Stomach smooth muscle (tissue), 2 donors: ENCODE data around the gene RPL19.
A peak's percentile ranks its signal among the peaks of the same experiment; 100 is the strongest.
"Not testable (repeated sequence)": the region's sequence is repeated elsewhere in the genome, so short reads cannot be mapped to it uniquely, and the experiment has no call there.

Experiments used
- H3K27ac ChIP-seq: one replicate; pipeline ENCODE4 v1.7.0; 2013; ENCODE audit warnings: mild to moderate bottlenecking, low read length, inconsistent platforms
- H3K27me3 ChIP-seq, 2 donors: one replicate each; pipeline ENCODE4 v1.7.0; 2013; ENCODE audit warnings: low read length in 2 of 2; ENCODE audit not compliant: insufficient read depth in 2 of 2, control insufficient read depth in 1 of 2
- H3K36me3 ChIP-seq, 2 donors: one replicate each; pipeline ENCODE4 v1.7.0; 2013; ENCODE audit warnings: low read length in 2 of 2; ENCODE audit not compliant: control insufficient read depth in 2 of 2, insufficient read depth in 2 of 2
- H3K4me1 ChIP-seq: one replicate; pipeline ENCODE4 v1.7.0; 2013; ENCODE audit warnings: low read length; ENCODE audit not compliant: control insufficient read depth, insufficient read depth
- H3K4me3 ChIP-seq, 2 donors: one replicate each; pipeline ENCODE4 v1.7.0; 2013; ENCODE audit warnings: low read length in 2 of 2
- H3K9ac ChIP-seq, 2 donors: one replicate each; pipeline ENCODE4 v1.7.0; 2013; ENCODE audit warnings: low read length in 2 of 2, mild to moderate bottlenecking in 1 of 2
- H3K9me3 ChIP-seq, 2 donors: one replicate each; pipeline ENCODE4 v1.7.0; 2013; ENCODE audit warnings: low read length in 2 of 2; ENCODE audit not compliant: control insufficient read depth in 2 of 2
- donor health status: healthy.
- donor health status: Pancreatic carcinoma.

The RPL19 gene

DNA sequence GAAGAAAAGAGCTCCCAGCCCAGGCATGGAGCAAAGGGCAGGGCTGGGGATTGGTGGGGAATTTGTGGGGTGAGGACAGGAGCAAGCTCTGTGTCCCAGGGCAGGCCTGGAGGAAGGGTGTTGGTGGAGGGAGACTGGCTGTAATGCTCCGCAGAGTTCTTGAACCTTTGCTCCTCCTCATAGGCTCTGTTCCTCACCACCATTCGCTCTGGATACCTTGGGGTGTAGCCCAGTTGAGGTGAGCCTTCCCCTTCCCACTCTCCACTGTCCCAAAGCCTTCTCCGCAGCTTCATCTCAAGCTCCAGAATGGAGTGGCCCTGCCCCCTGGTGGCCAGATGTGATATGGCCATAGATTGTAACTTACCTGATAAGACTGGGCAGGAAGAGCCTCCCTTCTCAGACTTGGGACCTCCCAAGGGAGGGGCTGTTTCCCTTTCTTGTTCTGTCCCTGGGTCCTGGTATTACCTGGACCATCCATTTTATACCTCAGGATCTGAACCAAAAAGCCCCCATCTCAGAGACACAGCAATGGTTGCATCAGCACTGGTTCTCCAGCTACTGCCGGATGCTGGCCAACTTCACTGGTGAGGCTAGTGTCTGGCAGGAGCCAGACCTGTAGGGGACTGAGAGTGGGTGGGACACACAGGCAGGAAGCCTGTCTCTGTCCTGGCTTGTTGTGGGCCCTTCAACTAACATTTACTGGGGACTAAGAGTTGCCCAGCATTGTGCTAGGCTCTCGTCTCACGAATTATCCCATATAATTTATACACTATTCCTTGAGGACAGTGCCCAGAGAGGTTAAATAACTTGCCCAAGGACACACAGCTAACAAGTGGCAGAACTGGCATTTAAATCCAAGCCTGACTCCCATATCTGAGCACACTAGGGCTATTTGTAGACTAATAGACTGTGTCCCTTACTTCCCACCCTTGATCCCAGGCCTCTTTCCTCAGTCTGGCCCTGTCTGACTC is 44.8 kb downstream of the RPL19 start:
- no peak overlapping the region for H3K27ac ChIP-seq
- H3K4me3 ChIP-seq = no peak overlapping the region
- H3K9me3 ChIP-seq = no peaks in the 10 kb centered on the region
- no peaks in the 10 kb centered on the region for H3K4me1 ChIP-seq
- H3K27me3 ChIP-seq = peaks cover 0 to 6% of the 10 kb centered on the region in 2 donors
- H3K9ac ChIP-seq = peak overlapping the region in 1 of 2 donors; percentile 36
- H3K36me3 ChIP-seq = peaks cover 0 to 3% of the 10 kb centered on the region in 2 donors

DNA sequence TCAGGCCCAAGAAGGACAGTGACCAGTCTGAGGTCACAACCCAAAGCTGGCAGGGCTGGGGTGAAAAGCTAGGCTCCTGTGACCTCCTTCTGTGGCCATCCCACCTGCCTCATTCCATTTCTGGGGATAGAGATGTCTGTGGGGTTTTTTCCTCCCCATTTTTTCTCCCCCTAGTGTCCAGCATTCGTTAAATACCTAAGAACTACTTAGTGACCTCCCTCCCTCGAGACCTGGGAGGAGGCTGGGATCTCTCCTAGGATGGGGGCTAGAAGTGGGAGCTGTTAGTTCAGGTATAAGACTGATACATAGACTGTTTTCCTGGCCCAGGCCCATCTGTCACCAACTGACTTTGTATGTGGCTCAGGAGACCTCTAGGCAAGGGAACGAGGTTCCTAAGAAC is 46.2 kb downstream of the RPL19 start:
- peaks cover 0 to 3% of the 10 kb centered on the region in 2 donors for H3K36me3 ChIP-seq
- no peak overlapping the region for H3K4me3 ChIP-seq
- peaks cover 0 to 6% of the 10 kb centered on the region in 2 donors for H3K27me3 ChIP-seq
- no peaks in the 10 kb centered on the region for H3K4me1 ChIP-seq
- H3K27ac ChIP-seq = no peak overlapping the region
- H3K9ac ChIP-seq = no peak overlapping the region
- H3K9me3 ChIP-seq = no peaks in the 10 kb centered on the region

DNA sequence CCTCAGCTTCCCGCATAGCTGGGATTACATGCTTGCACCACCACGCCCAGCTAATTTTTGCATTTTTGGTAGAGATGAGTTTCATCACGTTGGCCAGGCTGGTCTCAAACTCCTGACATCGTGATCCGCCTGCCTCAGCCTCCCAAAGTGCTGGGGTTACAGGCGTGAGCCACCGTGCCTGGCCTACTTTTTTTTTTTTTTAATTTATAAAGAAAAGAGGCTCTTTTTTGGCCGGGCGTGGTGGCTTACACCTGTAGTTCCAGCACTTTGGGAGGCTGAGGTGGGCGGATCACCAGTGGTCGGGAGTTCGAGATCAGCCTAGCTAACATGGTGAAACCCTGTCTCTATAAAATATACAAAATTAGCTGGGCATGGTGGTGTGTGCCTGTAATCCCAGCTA is 50.0 kb downstream of the RPL19 start:
- peaks cover 6 to 18% of the 10 kb centered on the region in 2 donors for H3K36me3 ChIP-seq
- not testable (repeated sequence) for H3K27ac ChIP-seq, H3K4me1 ChIP-seq, H3K4me3 ChIP-seq, H3K9me3 ChIP-seq, H3K9ac ChIP-seq, H3K27me3 ChIP-seq

DNA sequence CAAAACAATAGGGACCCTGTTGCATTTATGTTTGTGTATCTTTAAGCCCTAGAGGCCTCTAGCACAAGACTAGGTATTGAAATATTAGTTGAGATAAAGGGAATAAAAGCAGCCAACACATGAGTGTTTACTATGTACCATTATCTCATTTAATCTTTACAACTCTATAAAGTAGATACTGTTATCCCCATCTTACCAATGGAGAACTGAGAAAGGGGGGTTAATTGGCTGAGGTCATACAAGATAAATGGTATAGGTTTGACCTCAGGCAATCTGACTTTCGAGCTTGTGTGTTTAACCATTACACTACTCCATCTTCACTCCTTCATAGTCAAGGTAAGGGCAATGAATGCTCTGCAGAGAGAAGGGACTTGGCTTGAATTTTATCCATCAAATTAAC is 51.9 kb downstream of the RPL19 start:
- peaks cover 7 to 20% of the 10 kb centered on the region in 2 donors for H3K36me3 ChIP-seq
- no peaks in the 10 kb centered on the region for H3K4me1 ChIP-seq
- no peak overlapping the region for H3K9ac ChIP-seq
- H3K9me3 ChIP-seq = no peaks in the 10 kb centered on the region
- H3K27ac ChIP-seq = no peak overlapping the region
- no peaks in the 10 kb centered on the region for H3K27me3 ChIP-seq
- no peak overlapping the region for H3K4me3 ChIP-seq

DNA sequence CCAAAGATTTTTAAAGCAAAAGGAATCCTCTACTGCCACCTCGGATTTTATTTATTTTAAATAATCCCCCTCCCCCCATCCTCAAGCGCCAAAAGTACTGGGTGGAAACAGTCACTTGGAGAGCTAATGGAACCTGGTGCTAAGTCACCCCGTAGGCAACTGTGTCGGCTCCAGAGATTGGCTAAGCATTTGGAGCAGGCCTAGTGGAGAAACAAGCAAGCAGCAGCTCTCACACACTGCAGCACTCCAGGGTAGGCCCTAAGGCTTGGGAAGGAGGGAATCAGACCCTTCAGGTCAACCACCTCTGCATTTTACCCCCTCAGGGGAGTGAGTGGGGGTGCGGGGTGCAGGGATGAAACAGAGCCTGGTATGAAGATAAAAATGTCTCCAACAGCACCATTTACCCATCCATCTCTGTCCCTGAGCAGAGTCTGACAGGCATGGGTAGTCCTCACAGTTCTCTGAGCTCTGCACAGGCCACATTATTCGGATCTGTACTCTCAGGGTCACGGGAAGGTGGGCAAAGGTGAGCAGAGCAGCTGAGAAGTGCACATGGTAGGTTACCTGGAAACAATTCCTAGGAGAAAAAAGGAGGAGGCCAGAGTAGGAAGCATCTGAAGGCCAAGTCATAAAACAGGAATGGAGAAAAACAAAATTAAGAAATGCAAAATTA is 52.8 kb downstream of the RPL19 start:
- peaks cover 16 to 25% of the 10 kb centered on the region in 2 donors for H3K36me3 ChIP-seq
- H3K4me3 ChIP-seq = no peak overlapping the region
- H3K9ac ChIP-seq = no peak overlapping the region
- no peaks in the 10 kb centered on the region for H3K27me3 ChIP-seq
- no peak overlapping the region for H3K27ac ChIP-seq
- no peaks in the 10 kb centered on the region for H3K4me1 ChIP-seq
- H3K9me3 ChIP-seq = no peaks in the 10 kb centered on the region
